Testis (tissue), 3 donors: ENCODE data around the gene ATP10A. TPM values are rescaled to one million over a fixed set of nuclear protein-coding genes. Genes with fewer than 3 reads are reported as not detected.
A peak's percentile ranks its signal among the peaks of the same experiment; 100 is the strongest.

ENCODE experiments used
- DNase-seq: peaks from one replicate; pipeline ENCODE4 v3.0.0-alpha.2; 2019
- H3K27ac ChIP-seq, 2 donors: fragments of 200-600 bp; sonication (generic); one replicate each; pipeline ENCODE4 v1.5.1; 2019
- H3K27me3 ChIP-seq: fragments of 200-600 bp; sonication (generic); one replicate; pipeline ENCODE4 v1.5.1; 2019
- H3K36me3 ChIP-seq: fragments of 200-600 bp; sonication (generic); one replicate; pipeline ENCODE4 v1.5.1; 2017; ENCODE audit warnings: low read depth; ENCODE audit errors: missing control alignments
- H3K4me1 ChIP-seq: fragments of 200-600 bp; sonication (generic); one replicate; pipeline ENCODE4 v1.5.1; 2019
- H3K4me3 ChIP-seq, 2 donors: fragments of 200-600 bp; sonication (generic); one replicate each; pipeline ENCODE4 v1.5.1; 2017 to 2019
- H3K9me3 ChIP-seq: fragments of 200-600 bp; sonication (generic); one replicate; pipeline ENCODE4 v1.5.1; 2017
- POLR2A ChIP-seq: fragments of 450-650 bp; IDR thresholded peaks from one replicate; pipeline ENCODE4 v1.6.1; 2017; ENCODE audit warnings: antibody characterized with exemption, mild to moderate bottlenecking, moderate library complexity
- WGBS, 2 donors: methylation state at CpG; one replicate each; pipeline ENCODE4 v1.1.5; 2018; 5-methylcytosine and 5-hydroxymethylcytosine counted together
- intact Hi-C: fragments of 100-400 bp; cut with DNase I; formaldehyde crosslinking; loops from one replicate; pipeline ENCODE4 v1.15.1; 2023; ENCODE audit warnings: low total_unique reads
- polyA plus RNA-seq: library from polyadenylated mRNA; stranded (reverse); fragments of 350-450 nt; fragmentation: Illumina TruSeq; extraction: RNeasy Lipid Tissue Mini Kit (QIAGEN cat#74804); gene quantifications from one replicate; pipeline ENCODE4 v1.2.3, GENCODE V29; 2014; ENCODE audit warnings: low read depth, low replicate concordance; ENCODE audit not compliant: insufficient read depth
- total RNA-seq, 2 donors: library from RNA; depleted of rRNA; stranded (reverse); fragments of >200 nt; gene quantifications; one replicate each; pipeline ENCODE4 v1.2.3, GENCODE V29; 2016
- TF ChIP-seq, protein P1 (sequence below), 3 experiments: fragments of 450-650 bp in 2 of 3; fragments of 200-600 bp in 1 of 3; sonication (generic) in 1 of 3; IDR thresholded peaks; one replicate each; pipeline ENCODE4 v1.5.1; 2016 to 2019; ENCODE audit warnings: antibody characterized with exemption in 3 of 3, mild to moderate bottlenecking in 2 of 3, moderate library complexity in 1 of 3

Gene ATP10A
- total and polyA plus RNA-seq, 3 donors from 2014 or later: 13.6 to 26.5 (median 22.8) TPM

DNA sequence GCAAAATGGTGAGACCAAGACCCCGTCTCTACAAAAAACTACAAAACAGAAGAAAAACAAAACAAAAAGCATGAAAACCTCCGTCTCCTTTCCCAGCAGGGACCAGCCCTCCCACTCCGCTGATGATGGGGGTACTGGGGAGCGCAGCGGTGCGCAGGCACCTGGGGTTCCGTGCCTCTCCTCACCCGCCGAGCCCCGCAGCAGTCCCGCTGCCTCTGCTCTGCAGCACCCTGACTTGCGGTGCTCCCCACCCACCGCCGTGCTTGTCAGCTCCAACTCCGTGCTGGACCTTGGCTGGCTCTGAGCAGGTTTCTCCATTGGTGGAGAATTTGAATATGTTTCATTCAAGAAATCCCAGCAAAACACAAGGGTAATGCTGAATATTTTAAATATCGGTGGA, 46.7 kb upstream of the ATP10A start:
- Histone ChIP-seq H3K27me3 (no peaks in the 10 kb centered on the region), H3K27ac (no peak overlapping the region), H3K36me3 (no peaks in the 10 kb centered on the region), H3K4me1 (no peaks in the 10 kb centered on the region), H3K4me3 (peak overlapping the region in 1 of 2 donors; percentile 13), H3K9me3 (no peaks in the 10 kb centered on the region)
- WGBS, 2 donors: 73 to 81% methylated on average over 15 to 16 of the region's 16 CpGs
- intact Hi-C loops: no loop called here
- no peak for TF ChIP-seq POLR2A
- TF ChIP-seq, protein P1, sequence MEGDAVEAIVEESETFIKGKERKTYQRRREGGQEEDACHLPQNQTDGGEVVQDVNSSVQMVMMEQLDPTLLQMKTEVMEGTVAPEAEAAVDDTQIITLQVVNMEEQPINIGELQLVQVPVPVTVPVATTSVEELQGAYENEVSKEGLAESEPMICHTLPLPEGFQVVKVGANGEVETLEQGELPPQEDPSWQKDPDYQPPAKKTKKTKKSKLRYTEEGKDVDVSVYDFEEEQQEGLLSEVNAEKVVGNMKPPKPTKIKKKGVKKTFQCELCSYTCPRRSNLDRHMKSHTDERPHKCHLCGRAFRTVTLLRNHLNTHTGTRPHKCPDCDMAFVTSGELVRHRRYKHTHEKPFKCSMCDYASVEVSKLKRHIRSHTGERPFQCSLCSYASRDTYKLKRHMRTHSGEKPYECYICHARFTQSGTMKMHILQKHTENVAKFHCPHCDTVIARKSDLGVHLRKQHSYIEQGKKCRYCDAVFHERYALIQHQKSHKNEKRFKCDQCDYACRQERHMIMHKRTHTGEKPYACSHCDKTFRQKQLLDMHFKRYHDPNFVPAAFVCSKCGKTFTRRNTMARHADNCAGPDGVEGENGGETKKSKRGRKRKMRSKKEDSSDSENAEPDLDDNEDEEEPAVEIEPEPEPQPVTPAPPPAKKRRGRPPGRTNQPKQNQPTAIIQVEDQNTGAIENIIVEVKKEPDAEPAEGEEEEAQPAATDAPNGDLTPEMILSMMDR (IDR thresholded peaks at IDR 0.05): no peak
- DNase-seq: no peak

DNA sequence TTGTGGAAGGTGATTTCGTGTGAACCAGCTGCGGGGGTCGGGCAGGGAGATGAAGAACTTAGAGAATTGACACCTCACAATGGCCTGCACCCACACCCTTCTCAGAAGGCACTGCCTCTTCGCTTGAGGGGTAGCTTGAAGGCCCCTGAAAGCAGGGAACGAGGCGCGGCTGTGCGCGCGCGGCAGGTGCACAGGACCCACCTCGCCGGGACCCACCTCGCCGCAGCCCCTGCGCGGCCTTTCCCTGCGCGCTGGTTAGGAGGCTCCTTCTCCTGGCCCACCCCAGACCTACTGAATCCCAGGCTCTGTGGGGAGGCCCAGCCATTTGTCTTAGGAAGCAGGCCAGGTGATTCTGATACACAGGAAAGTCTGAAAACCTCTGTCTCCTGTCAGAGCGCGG, 46.2 kb upstream of the ATP10A start:
- TF ChIP-seq, protein P1 (IDR thresholded peaks at IDR 0.05): no peak
- TF ChIP-seq POLR2A: no peak
- Histone ChIP-seq H3K27me3 (no peaks in the 10 kb centered on the region), H3K27ac (no peak overlapping the region), H3K4me1 (no peaks in the 10 kb centered on the region), H3K4me3 (peak overlapping the region in 1 of 2 donors; percentile 13), H3K9me3 (no peaks in the 10 kb centered on the region), H3K36me3 (no peaks in the 10 kb centered on the region)
- intact Hi-C loops: no loop called here
- WGBS, 2 donors: 83 to 90% methylated on average over 15 to 20 of the region's 21 CpGs
- DNase-seq: no peak

DNA sequence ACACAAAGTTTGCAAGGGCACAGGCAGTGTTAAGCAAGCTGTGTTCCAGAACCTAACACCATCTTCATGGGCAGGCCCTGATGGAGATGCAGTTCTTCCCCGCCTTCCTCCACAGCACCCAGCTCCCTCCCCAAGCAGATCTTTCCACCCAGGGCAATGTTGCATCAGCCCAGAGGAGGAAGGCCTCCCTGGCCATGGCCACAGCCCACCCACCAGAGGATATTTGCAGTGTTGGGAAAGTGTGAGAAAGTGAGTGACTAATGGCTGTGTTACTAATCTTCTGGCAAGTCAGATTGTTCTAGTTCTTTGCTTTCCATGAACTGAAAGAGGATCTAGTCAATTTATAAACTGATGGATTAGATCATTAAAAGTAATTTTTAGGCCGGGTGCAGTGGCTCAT, 42.0 kb upstream of the ATP10A start:
- 88 to 96% methylated on average over 1 to 2 of the region's 2 CpGs for WGBS, 2 donors
- Histone ChIP-seq H3K27ac (no peak overlapping the region), H3K27me3 (no peaks in the 10 kb centered on the region), H3K36me3 (no peaks in the 10 kb centered on the region), H3K4me1 (peaks cover 3% of the 10 kb centered on the region), H3K4me3 (no peak overlapping the region), H3K9me3 (no peaks in the 10 kb centered on the region)
- DNase-seq: no peak
- TF ChIP-seq POLR2A: no peak
- intact Hi-C loops: no loop called here

DNA sequence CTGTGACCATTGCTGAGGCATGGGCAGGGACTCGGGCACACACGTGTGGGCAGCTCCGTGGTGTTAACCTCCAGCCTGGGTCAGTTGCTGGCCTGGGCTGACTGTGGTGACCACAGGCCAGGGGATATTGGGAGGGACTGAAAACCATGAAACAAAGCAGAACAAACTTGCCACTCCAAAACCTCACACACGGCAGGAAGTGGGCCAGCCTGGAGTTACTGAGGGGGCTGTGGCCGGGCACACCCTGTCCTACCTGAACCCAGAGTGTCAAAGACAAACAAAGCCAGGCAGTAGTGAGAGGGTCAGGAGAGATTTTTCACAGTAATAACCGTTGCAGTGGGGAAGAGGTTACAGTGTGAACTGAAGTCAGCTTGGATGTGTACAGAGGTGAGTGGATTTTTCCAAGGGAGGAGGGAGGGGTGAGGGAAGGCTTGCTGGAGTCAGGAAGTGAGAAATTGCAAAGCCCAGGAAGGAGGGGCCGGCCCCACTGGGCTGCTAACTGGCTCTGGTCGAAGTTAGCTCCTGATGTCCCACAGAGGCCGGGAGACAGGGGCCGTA, 40.0 kb upstream of the ATP10A start:
- Histone ChIP-seq H3K4me1 (peaks cover 3% of the 10 kb centered on the region), H3K36me3 (no peaks in the 10 kb centered on the region), H3K27ac (no peak overlapping the region), H3K4me3 (no peak overlapping the region), H3K27me3 (no peaks in the 10 kb centered on the region), H3K9me3 (no peaks in the 10 kb centered on the region)
- WGBS, 2 donors: 73 to 77% methylated on average over 10 of the region's 10 CpGs
- no peak for TF ChIP-seq POLR2A
- TF ChIP-seq, protein P1 (IDR thresholded peaks at IDR 0.05): no peak
- intact Hi-C loops: no loop called here
- no peak for DNase-seq

DNA sequence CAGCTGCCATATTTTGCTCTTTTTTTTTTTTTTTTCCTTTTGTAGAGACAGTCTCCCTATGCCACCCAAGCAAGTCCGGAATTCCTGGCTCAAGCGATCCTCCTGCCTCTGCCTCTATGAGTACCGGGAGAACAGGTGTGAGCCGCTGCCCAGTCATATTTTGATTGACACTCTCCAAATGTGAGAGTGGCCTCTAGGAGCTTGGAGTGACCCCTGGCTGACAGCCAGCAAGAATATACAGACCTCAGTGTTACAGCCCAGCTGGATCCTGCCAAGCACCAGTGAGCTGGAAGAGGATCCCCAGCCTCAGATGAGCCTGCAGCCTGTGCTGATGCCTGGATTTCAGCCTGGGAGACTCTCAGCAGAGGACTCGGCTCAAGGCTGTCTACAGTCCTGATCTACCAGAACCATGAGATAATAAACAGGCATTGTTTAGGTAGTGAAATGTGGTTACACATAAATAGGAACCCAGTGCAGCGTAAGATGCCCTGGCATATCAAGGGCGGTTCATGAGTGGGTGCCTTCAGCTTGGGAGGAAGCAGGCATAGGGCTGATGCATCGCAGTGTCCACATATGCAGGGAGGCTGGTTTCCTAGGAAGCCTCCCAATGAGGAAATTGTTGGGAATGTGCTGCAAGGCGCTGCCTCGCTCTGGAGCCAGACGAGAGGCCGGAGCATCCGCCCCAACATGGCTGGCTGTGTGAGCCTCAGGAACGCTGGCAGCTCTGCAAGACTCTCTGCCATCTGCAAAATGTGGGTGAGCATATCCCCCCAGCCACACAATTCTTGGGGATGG, 38.9 kb upstream of the ATP10A start:
- H3K36me3 ChIP-seq: no peaks in the 10 kb centered on the region
- no peaks in the 10 kb centered on the region for H3K9me3 ChIP-seq
- intact Hi-C loops: no loop called here
- DNase-seq: no peak
- no peak overlapping the region for H3K4me3 ChIP-seq
- H3K27ac ChIP-seq: no peak overlapping the region
- WGBS, 2 donors: 89 to 93% methylated on average over 11 to 14 of the region's 14 CpGs
- peaks cover 3% of the 10 kb centered on the region for H3K4me1 ChIP-seq
- H3K27me3 ChIP-seq: no peaks in the 10 kb centered on the region
- TF ChIP-seq, protein P1 (IDR thresholded peaks at IDR 0.05): no peak
- TF ChIP-seq POLR2A: no peak
